SJSA1 (cell line): Measurements from ENCODE around the gene ENOX1. TPM values are rescaled to one million over a fixed set of nuclear protein-coding genes. Genes with fewer than 3 reads are reported as not detected.

Experiments used
- DNase-seq, 2 experiments: peaks; one replicate each; pipeline ENCODE4 v3.0.0-alpha.2; 2015 to 2020; ENCODE audit warnings: low spot score in 2 of 2, low read depth in 1 of 2
- H3K27ac ChIP-seq: fragments of 250-450 bp; sonication (Bioruptor Pico); 2 replicates; pipeline ENCODE4 v1.5.1; 2020; ENCODE audit warnings: mild to moderate bottlenecking, moderate library complexity
- H3K27me3 ChIP-seq: fragments of 250-450 bp; sonication (Bioruptor Pico); replicated peaks from 2 replicates; pipeline ENCODE4 v1.5.1; 2020; ENCODE audit warnings: mild to moderate bottlenecking, moderate library complexity
- H3K36me3 ChIP-seq: fragments of 250-450 bp; sonication (Bioruptor Pico); 2 replicates; pipeline ENCODE4 v1.5.1; 2020; ENCODE audit warnings: mild to moderate bottlenecking
- H3K4me1 ChIP-seq: fragments of 250-450 bp; sonication (Bioruptor Pico); replicated peaks from 2 replicates; pipeline ENCODE4 v1.6.1; 2021; ENCODE audit warnings: mild to moderate bottlenecking
- H3K4me3 ChIP-seq: fragments of 250-450 bp; sonication (Bioruptor Pico); 2 replicates; pipeline ENCODE4 v1.5.1; 2020; ENCODE audit warnings: mild to moderate bottlenecking
- H3K9me3 ChIP-seq: fragments of 250-450 bp; sonication (Bioruptor Pico); replicated peaks from 2 replicates; pipeline ENCODE4 v1.5.1; 2020; ENCODE audit warnings: mild to moderate bottlenecking
- total RNA-seq: library from RNA; depleted of rRNA; stranded (reverse); fragments of >200 nt; shearing (Covaris generic); gene quantifications from 2 replicates; pipeline ENCODE4 v1.2.3, GENCODE V29; 2014

Gene ENOX1
- total RNA-seq, 1 experiment from 2014 or later = 1.3 TPM

DNA sequence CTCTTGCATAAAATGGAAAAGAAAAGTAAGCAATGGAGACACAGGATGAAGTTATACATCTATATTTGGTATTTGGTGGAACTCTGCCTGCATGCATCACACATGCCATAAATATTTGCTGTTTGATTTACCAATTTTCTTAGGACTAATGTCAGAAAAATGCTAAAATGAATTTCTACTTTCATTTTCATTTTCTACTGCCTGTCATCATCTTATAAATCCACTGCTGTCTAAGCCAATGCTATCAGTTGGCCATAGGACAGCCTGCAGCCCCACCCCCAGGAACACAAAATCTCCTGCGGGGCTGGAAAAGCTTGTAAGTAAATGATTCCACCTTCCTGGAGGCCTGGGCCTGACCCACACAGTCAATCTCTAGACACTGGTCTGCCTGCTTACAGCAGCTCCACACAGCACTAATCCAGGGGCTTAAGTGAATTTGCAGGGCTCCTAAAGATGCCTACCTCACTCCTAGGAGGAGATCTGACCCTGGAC is 122.0 kb downstream of the ENOX1 start:
- Histone ChIP-seq H3K4me3 (no peak overlapping the region), H3K27me3 (no peaks in the 10 kb centered on the region), H3K9me3 (no peaks in the 10 kb centered on the region), H3K36me3 (no peaks in the 10 kb centered on the region), H3K4me1 (peaks cover 21% of the 10 kb centered on the region), H3K27ac (peak overlapping the region; percentile 66)
- peak; percentile 59 to 65 for DNase-seq

DNA sequence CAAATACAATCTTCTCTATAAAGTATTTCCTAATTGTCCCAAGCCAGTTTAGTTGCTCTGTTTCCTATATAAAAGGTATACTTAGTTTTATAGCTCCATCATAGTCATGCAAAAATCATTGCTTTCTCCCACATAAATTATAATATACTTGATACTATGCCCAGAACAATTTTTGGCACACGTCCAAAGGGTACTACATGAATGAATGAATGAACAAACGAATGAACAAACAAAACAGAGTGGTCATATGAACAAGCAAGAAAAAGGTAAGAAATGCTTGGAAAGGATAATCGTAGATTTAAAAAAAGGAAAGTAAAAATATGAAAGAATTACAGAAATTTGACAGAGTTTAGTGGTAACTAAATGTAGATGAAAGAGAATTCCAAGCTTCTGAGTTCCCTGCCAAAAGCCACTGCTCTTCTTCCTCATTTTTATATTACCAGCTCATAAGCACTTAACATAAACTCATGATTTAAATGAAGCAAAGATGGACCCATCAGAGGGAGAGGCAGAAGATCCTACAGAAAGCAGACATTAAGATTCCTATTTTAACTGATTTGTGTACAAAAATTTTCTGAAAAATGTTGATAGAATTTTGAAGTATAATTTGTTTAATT is 123.2 kb downstream of the ENOX1 start:
- no peak for DNase-seq
- Histone ChIP-seq H3K36me3 (no peaks in the 10 kb centered on the region), H3K27ac (no peak overlapping the region), H3K4me1 (peaks cover 21% of the 10 kb centered on the region), H3K9me3 (no peaks in the 10 kb centered on the region), H3K27me3 (no peaks in the 10 kb centered on the region), H3K4me3 (no peak overlapping the region)

DNA sequence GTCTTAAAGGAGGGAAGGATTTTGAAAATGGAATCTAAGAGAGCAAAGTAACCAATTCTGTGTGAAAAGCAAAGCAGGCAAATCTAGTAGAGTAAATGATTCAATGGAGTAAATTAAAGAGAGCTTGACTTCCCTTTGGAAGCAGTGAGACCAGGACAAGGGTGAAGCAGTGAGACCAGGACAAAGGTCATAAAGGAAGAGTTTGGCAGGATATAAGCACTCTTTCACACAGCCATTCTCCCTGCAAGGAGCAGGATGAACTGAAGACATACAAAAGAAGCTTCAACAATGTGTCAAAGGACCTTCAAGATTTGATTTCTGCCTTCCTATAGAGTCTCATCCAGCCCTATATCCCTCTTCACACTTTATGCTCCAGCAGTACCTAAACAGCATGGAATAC is 123.8 kb downstream of the ENOX1 start:
- Histone ChIP-seq H3K9me3 (no peaks in the 10 kb centered on the region), H3K27me3 (no peaks in the 10 kb centered on the region), H3K4me3 (no peak overlapping the region), H3K36me3 (no peaks in the 10 kb centered on the region), H3K27ac (no peak overlapping the region), H3K4me1 (peaks cover 21% of the 10 kb centered on the region)
- no peak for DNase-seq

DNA sequence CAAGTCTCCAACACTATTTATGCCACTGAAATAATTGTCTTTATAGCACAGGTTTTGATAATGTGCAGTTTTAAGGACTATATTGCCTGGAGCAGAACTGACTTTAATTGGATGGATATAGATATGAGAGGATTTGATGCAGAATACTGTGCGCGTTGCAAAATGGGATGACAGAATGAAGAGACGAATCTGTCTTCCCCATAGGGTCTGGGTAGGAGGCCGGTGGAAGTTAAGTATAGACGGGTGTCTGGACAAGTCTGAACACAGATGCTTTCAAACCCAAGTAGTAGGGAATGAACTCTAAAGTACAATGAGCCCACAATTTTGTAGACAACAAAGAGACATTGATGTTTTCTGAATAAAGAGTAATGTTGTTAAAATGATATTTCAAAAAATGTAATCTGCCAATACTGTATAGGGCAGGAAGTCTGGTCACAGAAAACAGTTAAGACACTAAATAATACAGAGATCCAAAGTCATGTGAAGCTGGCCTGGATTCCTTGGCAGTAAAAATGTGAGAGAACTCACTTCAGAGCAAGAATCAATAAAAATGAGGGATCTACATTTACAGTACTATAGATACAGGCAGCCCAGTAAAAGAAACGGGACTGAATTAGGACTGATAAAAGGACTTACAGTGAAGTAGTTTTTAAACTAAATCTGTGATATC is 125.5 kb downstream of the ENOX1 start:
- H3K9me3 ChIP-seq = no peaks in the 10 kb centered on the region
- H3K4me3 ChIP-seq = no peak overlapping the region
- H3K36me3 ChIP-seq = no peaks in the 10 kb centered on the region

DNA sequence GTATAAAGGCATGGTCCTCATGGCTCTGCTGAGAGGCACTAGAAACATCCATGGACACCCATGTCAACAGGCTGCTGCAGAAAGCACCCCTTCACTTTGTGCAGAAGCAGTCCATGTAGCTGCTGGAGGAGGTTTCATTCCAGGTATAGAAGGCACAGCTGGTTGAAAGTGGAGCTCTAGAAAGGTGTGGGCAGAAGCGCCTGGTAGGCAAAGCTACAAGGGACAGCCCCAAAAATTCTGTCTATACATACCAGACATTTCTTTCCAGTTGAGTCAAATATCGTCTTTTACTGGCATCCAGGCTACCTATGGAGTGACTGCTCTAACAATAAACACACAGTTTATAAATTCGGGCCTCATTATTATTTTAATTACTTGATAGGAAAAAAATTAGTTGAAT is 129.3 kb downstream of the ENOX1 start:
- Histone ChIP-seq H3K4me1 (no peaks in the 10 kb centered on the region), H3K27me3 (no peaks in the 10 kb centered on the region), H3K27ac (no peak overlapping the region), H3K9me3 (no peaks in the 10 kb centered on the region), H3K36me3 (no peaks in the 10 kb centered on the region), H3K4me3 (no peak overlapping the region)
- no peak for DNase-seq

More for the DNA sequence above, 125.5 kb downstream of the ENOX1 start:
- no peaks in the 10 kb centered on the region for H3K27me3 ChIP-seq
- no peak overlapping the region for H3K27ac ChIP-seq
- peaks cover 21% of the 10 kb centered on the region for H3K4me1 ChIP-seq
- DNase-seq = no peak

DNA sequence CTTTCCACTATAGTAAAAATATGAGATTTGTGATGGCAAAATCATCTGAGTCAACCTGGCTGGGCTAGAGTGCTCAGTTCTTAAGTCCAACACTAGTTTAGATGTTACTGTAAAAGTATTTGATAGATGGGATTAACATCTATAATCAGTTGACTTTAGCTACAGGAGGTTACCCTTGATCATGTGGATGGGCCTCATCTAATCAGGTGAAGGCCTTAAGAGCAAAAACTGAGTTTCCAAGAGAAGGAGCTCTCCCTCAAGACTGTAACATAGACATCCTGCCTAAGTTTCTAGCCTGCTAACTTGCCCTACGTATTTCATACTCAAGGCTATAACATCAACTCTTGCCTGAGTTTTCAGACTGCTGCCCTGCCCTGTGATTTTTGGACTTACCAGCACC is 132.8 kb downstream of the ENOX1 start:
- H3K27ac ChIP-seq = no peak overlapping the region
- no peaks in the 10 kb centered on the region for H3K27me3 ChIP-seq
- no peaks in the 10 kb centered on the region for H3K9me3 ChIP-seq
- H3K4me1 ChIP-seq = no peaks in the 10 kb centered on the region
- no peak overlapping the region for H3K4me3 ChIP-seq
- DNase-seq = no peak
- no peaks in the 10 kb centered on the region for H3K36me3 ChIP-seq

DNA sequence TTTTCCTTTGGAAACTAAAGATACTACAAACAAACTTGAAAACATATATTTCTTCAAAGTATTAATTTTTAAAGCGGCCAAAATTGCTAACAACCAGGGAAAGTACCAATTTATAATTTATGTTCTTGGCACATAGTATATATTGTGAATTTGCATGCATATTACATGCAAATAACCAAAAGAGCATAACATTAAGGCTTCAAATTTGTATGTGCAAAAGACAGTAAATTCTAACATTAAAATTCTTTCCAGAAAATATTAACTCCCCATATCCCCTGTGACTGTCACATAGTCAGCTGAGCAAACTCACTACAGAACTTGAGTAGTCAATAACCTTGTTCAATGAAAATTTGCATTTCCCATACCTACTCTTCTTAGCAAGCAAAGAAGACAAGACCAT is 133.4 kb downstream of the ENOX1 start:
- DNase-seq = no peak
- Histone ChIP-seq H3K36me3 (no peaks in the 10 kb centered on the region), H3K4me1 (no peaks in the 10 kb centered on the region), H3K9me3 (no peaks in the 10 kb centered on the region), H3K27ac (no peak overlapping the region), H3K27me3 (no peaks in the 10 kb centered on the region), H3K4me3 (no peak overlapping the region)

DNA sequence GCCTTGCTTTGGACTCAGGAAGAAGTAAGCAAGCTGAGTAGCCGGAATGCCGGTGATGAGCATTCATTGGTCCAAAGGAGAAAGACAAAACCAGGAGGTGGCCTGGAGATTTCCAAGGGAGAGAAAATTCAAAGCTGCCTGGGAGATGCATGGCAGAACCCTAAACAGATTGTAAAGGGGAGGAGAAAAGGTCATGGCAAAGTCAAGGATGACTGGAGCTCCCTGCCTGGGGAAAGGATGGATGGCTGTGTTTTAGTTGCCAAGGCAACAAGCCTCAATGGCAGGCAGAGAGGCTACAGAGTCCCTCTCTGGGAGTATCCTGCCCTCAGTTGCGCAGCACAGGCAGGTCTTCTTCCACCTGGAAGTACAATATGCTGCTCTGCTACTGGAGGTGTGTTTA is 134.0 kb downstream of the ENOX1 start:
- no peak for DNase-seq
- no peak overlapping the region for H3K4me3 ChIP-seq

DNA sequence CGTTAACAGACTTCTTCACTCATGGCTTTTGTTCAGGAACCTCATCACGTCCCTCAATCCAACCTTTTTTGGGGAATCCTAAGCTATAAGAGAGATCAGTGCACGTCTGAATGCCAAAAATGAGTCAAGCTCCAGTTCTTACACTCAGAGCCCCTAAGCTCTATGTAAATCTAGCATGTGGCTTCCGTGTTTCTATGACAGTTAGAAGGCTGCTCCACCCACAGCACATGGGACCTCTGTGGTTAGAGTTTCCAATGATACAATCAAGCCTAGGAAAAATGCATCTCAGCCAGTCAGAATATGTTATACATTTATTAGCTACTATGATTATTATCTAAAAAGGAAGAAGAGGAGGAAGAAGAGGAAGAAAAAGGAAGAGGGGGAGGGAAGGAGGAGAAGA is 135.9 kb downstream of the ENOX1 start:
- H3K4me3 ChIP-seq = no peak overlapping the region
- no peaks in the 10 kb centered on the region for H3K9me3 ChIP-seq
- DNase-seq = no peak
- H3K36me3 ChIP-seq = no peaks in the 10 kb centered on the region
- no peak overlapping the region for H3K27ac ChIP-seq
- H3K27me3 ChIP-seq = no peaks in the 10 kb centered on the region
- no peaks in the 10 kb centered on the region for H3K4me1 ChIP-seq

More for the DNA sequence above, 134.0 kb downstream of the ENOX1 start:
- Histone ChIP-seq H3K9me3 (no peaks in the 10 kb centered on the region), H3K4me1 (no peaks in the 10 kb centered on the region), H3K27ac (no peak overlapping the region), H3K27me3 (no peaks in the 10 kb centered on the region), H3K36me3 (no peaks in the 10 kb centered on the region)

DNA sequence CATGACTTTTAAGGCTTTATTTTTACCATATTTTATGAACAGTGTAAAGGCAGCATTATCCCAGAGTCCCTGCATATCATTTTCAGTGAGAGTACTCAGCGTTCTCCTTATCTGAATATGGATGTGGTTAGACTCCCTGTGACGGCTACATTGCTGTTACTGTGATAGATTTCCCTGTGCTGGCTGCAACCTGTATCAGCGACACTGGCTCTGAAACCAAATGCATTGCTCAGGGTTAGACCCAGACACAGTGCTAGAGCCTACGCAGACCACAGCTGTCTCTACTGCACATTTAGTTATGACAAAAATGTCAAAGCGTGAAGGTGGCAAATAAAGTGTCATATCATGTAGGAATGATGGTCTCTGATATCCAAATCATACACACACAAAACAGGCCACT is 138.0 kb downstream of the ENOX1 start:
- Histone ChIP-seq H3K36me3 (no peaks in the 10 kb centered on the region), H3K4me1 (no peaks in the 10 kb centered on the region), H3K27me3 (no peaks in the 10 kb centered on the region), H3K4me3 (no peak overlapping the region), H3K27ac (no peak overlapping the region), H3K9me3 (no peaks in the 10 kb centered on the region)
- DNase-seq = no peak

DNA sequence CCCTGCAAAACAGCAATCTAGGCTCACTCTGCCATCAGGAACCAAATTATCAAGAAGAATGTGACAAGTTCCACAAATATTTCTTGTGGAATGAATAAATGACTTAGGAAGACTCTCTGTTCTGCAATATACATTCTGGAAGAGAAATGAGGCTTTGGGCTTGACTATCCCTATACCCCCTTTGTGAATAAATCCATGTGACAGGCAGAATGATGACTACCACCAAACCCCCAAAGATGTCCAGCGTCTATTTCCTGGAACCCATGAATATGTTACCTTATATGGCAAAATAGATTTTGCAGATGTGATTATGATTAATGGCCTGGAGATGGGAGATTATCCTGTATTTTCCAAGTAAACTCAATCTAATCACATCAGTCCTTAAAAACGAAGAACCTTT is 139.3 kb downstream of the ENOX1 start:
- Histone ChIP-seq H3K27me3 (no peaks in the 10 kb centered on the region), H3K9me3 (no peaks in the 10 kb centered on the region), H3K27ac (no peak overlapping the region), H3K36me3 (no peaks in the 10 kb centered on the region), H3K4me3 (no peak overlapping the region), H3K4me1 (no peaks in the 10 kb centered on the region)
- DNase-seq = no peak

DNA sequence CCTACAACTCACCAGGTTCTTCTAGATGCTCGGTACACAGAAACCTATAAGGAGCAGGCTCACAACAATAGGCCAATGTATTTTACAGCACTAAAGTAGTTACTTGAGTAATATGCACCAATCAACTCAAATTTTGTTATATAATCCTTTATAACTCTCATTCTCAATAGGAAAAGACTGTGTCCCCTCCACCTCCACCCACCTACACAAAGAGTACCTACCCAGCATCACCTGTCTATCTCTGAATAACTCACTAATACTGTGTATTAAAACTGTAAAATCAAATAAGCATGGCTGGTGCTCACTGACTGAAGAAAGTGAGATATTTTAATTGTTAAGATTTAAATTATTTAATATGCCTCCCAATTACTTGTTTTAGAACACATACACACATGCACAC is 146.3 kb downstream of the ENOX1 start:
- H3K36me3 ChIP-seq = no peaks in the 10 kb centered on the region
- H3K9me3 ChIP-seq = no peaks in the 10 kb centered on the region
- H3K4me1 ChIP-seq = no peaks in the 10 kb centered on the region
- H3K27me3 ChIP-seq = no peaks in the 10 kb centered on the region
- no peak overlapping the region for H3K27ac ChIP-seq
- H3K4me3 ChIP-seq = no peak overlapping the region
- no peak for DNase-seq

DNA sequence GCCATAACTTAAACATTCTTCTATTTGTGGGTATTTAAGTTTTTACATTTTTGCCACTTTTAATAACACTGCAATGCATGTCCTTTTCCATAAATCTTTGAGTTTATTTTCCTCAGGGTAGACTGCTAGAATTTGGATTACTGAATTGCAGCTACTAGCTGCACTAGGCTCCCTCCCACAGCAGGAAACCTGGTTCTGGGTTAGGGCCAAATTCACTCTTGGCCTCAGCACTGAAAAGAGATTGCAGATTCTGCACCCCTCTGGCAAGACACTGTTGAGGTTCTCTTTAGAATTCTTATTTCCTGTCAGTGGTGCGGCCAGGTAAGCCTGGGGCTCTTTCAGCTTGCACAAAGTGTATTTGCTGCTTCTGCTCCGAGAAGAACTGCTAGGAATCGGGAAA is 155.7 kb downstream of the ENOX1 start:
- Histone ChIP-seq H3K27me3 (no peaks in the 10 kb centered on the region; the same call in 1 of the 2 replicates), H3K27ac (no peak overlapping the region), H3K9me3 (no peaks in the 10 kb centered on the region), H3K36me3 (no peaks in the 10 kb centered on the region), H3K4me1 (no peaks in the 10 kb centered on the region), H3K4me3 (no peak overlapping the region)
- DNase-seq = no peak

DNA sequence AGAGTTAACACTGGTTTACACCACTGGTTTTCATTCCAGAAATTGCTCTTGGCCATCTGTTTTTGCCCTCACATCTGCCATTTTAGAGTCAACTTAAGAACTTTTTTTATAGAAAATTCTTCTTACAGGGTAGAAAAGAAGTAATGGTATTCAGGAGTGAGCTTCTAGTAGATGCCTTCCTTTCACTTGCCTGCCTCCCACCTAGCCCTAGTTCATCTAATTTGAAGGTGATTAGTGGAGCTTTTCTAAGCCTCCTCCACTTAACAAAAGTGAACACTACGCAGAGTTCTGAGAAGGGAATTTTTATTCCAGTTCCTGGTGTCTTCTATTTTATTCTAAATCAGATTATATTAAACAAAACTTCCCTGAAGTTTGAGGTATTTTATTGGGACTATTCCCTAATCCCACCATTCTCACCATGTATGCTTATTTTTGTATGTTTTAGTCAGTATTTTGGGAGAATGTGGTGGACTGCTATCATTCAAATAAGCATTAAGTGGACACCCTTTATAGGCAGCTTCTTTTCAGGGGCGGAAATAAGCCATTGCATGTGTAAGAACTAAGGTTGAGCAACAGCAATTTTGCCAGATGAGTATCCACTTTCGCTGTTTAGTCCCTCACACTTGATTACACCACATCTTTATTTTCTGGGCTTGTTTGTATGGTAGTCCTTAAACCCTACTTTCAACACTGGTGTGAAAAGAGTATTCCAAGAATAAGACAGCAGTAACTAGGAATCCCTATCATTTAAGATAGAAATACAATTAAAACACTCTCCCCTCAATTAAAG is 156.9 kb downstream of the ENOX1 start:
- Histone ChIP-seq H3K27me3 (no peaks in the 10 kb centered on the region; the same call in 1 of the 2 replicates), H3K4me1 (no peaks in the 10 kb centered on the region), H3K27ac (no peak overlapping the region), H3K36me3 (no peaks in the 10 kb centered on the region), H3K9me3 (no peaks in the 10 kb centered on the region), H3K4me3 (no peak overlapping the region)
- no peak for DNase-seq
